Loucy (cell line): Measurements from ENCODE around the gene PHACTR1.

ENCODE experiments used
- H2AFZ ChIP-seq: fragments of 200-600 bp; sonication (generic); 2 replicates; pipeline ENCODE4 v1.6.0; 2016; ENCODE audit warnings: antibody characterized with exemption, mild to moderate bottlenecking, low read length, moderate library complexity
- H3F3A ChIP-seq: fragments of 200-600 bp; 2 replicates; pipeline ENCODE4 v1.6.0; 2016; ENCODE audit warnings: antibody characterized with exemption, low read depth, mild to moderate bottlenecking
- H3K27me3 ChIP-seq: fragments of 200-600 bp; sonication (generic); 2 replicates; pipeline ENCODE4 v1.6.1; 2014; ENCODE audit warnings: low read length, mild to moderate bottlenecking; ENCODE audit not compliant: insufficient read depth, poor library complexity, severe bottlenecking
- H3K36me3 ChIP-seq: fragments of 200-600 bp; sonication (generic); 2 replicates; pipeline ENCODE4 v1.6.1; 2016; ENCODE audit warnings: low read length; ENCODE audit not compliant: insufficient read depth
- H3K4me1 ChIP-seq: fragments of 200-600 bp; sonication (generic); 2 replicates; pipeline ENCODE4 v1.5.1; 2014; ENCODE audit warnings: low read length, mild to moderate bottlenecking; ENCODE audit not compliant: insufficient read depth, poor library complexity, severe bottlenecking
- H3K4me2 ChIP-seq: fragments of 200-600 bp; sonication (generic); 2 replicates; pipeline ENCODE4 v1.6.0; 2014; ENCODE audit warnings: antibody characterized with exemption, low read length, low read depth, mild to moderate bottlenecking; ENCODE audit not compliant: poor library complexity, severe bottlenecking
- H3K4me3 ChIP-seq: fragments of 200-600 bp; sonication (generic); 2 replicates; pipeline ENCODE4 v1.5.1; 2014; ENCODE audit warnings: low read length, mild to moderate bottlenecking, mixed read lengths; ENCODE audit not compliant: poor library complexity, severe bottlenecking
- H3K79me2 ChIP-seq: fragments of 200-600 bp; sonication (generic); 2 replicates; pipeline ENCODE4 v1.6.1; 2014; ENCODE audit warnings: low read length; ENCODE audit not compliant: insufficient read depth
- H3K9ac ChIP-seq: fragments of 200-600 bp; sonication (generic); 2 replicates; pipeline ENCODE4 v1.6.0; 2014; ENCODE audit warnings: mild to moderate bottlenecking, low read depth, low read length, moderate library complexity; ENCODE audit not compliant: poor library complexity, severe bottlenecking
- H3K9me2 ChIP-seq: fragments of 200-600 bp; sonication (generic); replicated peaks from 2 replicates; pipeline ENCODE4 v1.6.1; 2016; ENCODE audit warnings: low read depth, low read length, mixed read lengths
- H3K9me3 ChIP-seq: fragments of 200-600 bp; sonication (generic); 2 replicates; pipeline ENCODE4 v1.6.1; 2014; ENCODE audit warnings: mild to moderate bottlenecking, antibody characterized with exemption, low read length, low read depth; ENCODE audit not compliant: insufficient read depth
- H4K20me1 ChIP-seq: fragments of 200-600 bp; sonication (generic); 2 replicates; pipeline ENCODE4 v1.6.0; 2014; ENCODE audit warnings: antibody characterized with exemption, low read length, mild to moderate bottlenecking; ENCODE audit not compliant: insufficient read depth, poor library complexity, severe bottlenecking
- CTCF ChIP-seq: fragments of 200-600 bp; sonication (generic); conservative IDR thresholded peaks from 2 replicates; pipeline ENCODE4 v1.5.1; 2014; ENCODE audit warnings: mild to moderate bottlenecking, antibody characterized with exemption, low read length
- EZH2phosphoT487 ChIP-seq: fragments of 200-600 bp; IDR thresholded peaks from 2 replicates; pipeline ENCODE4 v1.6.1; 2018; ENCODE audit warnings: antibody characterized with exemption, mild to moderate bottlenecking, moderate library complexity, borderline replicate concordance

PHACTR1 gene

GRCh38 chr6:13289789-13290318 is 573.3 kb downstream of the PHACTR1 start:
- Histone ChIP-seq H3K9me3 (peaks cover 8% of the 10 kb centered on the region; the same call in 1 of the 2 replicates), H3K4me1 (peaks cover 4% of the 10 kb centered on the region), H3K79me2 (no peaks in the 10 kb centered on the region), H3K27me3 (no peaks in the 10 kb centered on the region), H3K9ac (no peak overlapping the region), H4K20me1 (no peaks in the 10 kb centered on the region), H3K36me3 (peaks cover 38% of the 10 kb centered on the region; the same call in 1 of the 2 replicates), H2AFZ (no peak overlapping the region), H3F3A (no peaks in the 10 kb centered on the region), H3K4me3 (no peak overlapping the region), H3K9me2 (no peaks in the 10 kb centered on the region), H3K4me2 (no peak overlapping the region)
- TF ChIP-seq EZH2phosphoT487 (no peak), CTCF (no peak)

GRCh38 chr6:13290335-13290734 is 573.8 kb downstream of the PHACTR1 start:
- no peaks in the 10 kb centered on the region for H3K4me1 ChIP-seq
- H3K9me3 ChIP-seq, result peaks cover 8% of the 10 kb centered on the region; the same call in 1 of the 2 replicates
- no peaks in the 10 kb centered on the region for H3K9me2 ChIP-seq
- no peak overlapping the region for H3K4me2 ChIP-seq
- H3F3A ChIP-seq, result no peaks in the 10 kb centered on the region
- TF ChIP-seq CTCF (no peak), EZH2phosphoT487 (no peak)
- no peaks in the 10 kb centered on the region for H4K20me1 ChIP-seq
- no peaks in the 10 kb centered on the region for H3K79me2 ChIP-seq
- H2AFZ ChIP-seq, result no peak overlapping the region
- H3K9ac ChIP-seq, result no peak overlapping the region
- H3K36me3 ChIP-seq, result peaks cover 43% of the 10 kb centered on the region; the same call in 1 of the 2 replicates
- H3K4me3 ChIP-seq, result no peak overlapping the region
- no peaks in the 10 kb centered on the region for H3K27me3 ChIP-seq

- Histone ChIP-seq H3K27me3 (no peaks in the 10 kb centered on the region), H2AFZ (no peak overlapping the region), H3K79me2 (no peaks in the 10 kb centered on the region), H3K4me1 (no peaks in the 10 kb centered on the region), H3K9ac (no peak overlapping the region), H3K9me3 (no peaks in the 10 kb centered on the region), H3K4me3 (no peak overlapping the region), H3F3A (no peaks in the 10 kb centered on the region), H3K36me3 (peaks cover 50% of the 10 kb centered on the region; the same call in 1 of the 2 replicates), H3K9me2 (no peaks in the 10 kb centered on the region), H3K4me2 (no peak overlapping the region), H4K20me1 (no peaks in the 10 kb centered on the region)
- TF ChIP-seq CTCF (no peak), EZH2phosphoT487 (no peak)
Measured at GRCh38 chr6:13292774-13293173, 576.2 kb downstream of the PHACTR1 start.
